ENCODE results near the gene NCEH1.
"Not testable (repeated sequence)": the region's sequence is repeated elsewhere in the genome, so short reads cannot be mapped to it uniquely, and the experiment has no call there.

The NCEH1 gene

GRCh38 chr3:172707967-172708366 lies 2.9 kb downstream of the NCEH1 start:
- no peak for DNase-seq
- no peak for ATAC-seq

GRCh38 chr3:172707030-172707429 lies 3.8 kb downstream of the NCEH1 start:
- DNase-seq, result no peak
- ATAC-seq, result no peak

DNA sequence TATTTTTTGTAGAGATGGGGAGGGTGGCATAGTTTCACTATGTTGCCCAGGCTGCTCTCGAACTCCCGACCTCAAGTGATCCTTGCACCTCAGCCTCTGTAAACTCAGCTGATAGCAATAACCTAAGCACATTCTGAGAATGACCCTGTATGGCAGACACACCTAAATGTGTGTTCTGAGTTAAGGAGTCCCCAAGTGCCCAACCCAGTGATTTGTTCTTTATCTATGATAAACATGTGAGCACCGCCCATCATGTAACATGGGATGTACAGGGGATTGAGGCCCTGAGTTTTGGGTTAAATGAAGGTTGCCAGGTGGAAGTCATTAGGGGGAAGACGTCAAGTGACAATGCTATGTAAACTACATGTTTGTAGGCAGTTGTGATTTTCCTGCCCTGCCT lies 5.7 kb downstream of the NCEH1 start:
- ATAC-seq (no peak), DNase-seq (no peak)

DNA sequence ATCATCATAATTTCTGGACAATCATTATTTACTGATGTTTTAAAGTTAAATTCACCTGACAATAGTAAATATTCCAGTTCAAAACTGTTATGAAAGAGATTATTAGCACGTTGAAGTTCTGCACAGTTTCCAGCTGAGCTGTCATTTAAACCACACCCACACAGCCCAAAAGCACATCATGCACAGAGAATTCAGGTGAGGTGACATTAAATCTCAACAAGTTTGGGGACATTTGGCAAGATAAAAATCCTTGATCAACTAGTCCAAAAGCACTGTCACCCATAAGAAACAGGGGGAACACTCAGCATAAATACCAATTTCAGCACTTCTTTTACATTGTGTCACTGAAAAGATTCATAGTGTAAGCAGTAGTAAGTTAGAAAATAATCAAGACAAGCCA lies 6.9 kb downstream of the NCEH1 start:
- DNase-seq (no peak), ATAC-seq (no peak)

DNA sequence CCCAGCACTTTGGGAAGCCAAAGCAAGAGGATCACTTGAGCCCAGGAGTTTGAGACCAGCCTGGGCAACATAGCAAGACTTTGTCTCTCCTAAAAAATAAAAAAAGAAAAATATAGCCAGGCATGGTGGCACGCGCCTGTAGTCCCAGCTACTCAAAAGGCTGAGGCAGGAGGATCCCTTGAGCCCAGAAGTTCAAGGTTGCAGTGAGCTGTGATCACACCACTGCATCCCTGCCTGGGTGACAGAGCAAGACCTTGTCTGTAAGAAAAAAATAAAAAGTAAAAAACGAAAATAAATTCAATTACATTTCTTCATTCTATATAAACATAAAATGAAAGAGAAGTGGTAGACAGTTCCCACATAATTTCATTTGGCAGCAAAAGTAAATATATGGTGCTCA lies 8.1 kb downstream of the NCEH1 start:
- ATAC-seq, DNase-seq: not testable (repeated sequence)

- no peak for DNase-seq
Observed at GRCh38 chr3:172702256-172702655, 8.6 kb downstream of the NCEH1 start.

DNA sequence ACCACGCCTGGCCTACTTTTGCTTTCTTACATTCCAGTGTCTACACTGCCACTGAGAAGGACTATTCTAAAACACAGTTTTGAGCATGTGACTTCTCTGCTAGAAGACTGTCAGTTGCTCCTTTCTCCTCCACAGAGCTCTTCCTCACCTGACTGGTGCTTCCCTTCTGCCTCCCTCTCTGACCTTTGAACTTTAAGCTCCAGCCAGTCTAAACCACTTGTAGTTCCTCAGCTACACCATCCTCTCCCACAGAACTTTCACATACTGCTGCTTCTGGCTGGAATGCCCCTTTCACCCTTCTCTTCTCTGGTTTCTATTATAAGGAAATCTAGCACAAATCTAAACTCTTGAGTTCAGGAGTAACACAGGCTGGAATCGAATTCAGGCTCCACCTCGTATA lies 9.1 kb downstream of the NCEH1 start:
- no peak for ATAC-seq

More at GRCh38 chr3:172702256-172702655, 8.6 kb downstream of the NCEH1 start:
- no peak for ATAC-seq

DNA sequence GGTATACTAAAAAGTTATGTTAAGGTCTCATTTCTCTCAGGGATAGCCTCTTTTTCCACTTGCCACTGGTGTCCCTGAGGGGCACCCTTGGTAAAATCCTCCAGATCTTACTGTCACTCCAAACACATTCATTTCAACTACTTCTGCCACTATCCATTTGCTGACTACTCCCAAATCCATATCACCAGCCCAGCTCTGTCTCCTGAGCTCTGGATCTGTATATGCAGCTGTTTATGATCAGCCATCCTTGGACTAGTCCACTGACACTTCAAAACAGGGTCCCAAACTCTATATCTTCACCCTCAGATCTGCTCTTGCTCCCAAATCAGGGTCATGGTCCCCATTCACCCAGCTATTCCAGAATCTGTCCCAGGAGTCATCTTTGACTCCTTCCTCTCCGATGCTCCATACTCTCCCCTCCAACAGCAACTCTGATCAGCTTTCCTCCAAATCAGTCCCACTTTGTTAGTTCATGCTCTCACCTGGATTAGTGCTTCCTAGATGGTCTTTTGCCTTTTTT lies 9.9 kb downstream of the NCEH1 start:
- DNase-seq, result no peak
- no peak for ATAC-seq

More for the DNA sequence above, 9.1 kb downstream of the NCEH1 start:
- no peak for DNase-seq

- ATAC-seq (no peak), DNase-seq (no peak)
Observed at GRCh38 chr3:172700256-172700655, 10.6 kb downstream of the NCEH1 start.

- ATAC-seq, result no peak
- DNase-seq, result no peak
Observed at GRCh38 chr3:172699031-172699430, 11.8 kb downstream of the NCEH1 start.

GRCh38 chr3:172698631-172699030 lies 12.2 kb downstream of the NCEH1 start:
- ATAC-seq, result no peak
- DNase-seq, result no peak

DNA sequence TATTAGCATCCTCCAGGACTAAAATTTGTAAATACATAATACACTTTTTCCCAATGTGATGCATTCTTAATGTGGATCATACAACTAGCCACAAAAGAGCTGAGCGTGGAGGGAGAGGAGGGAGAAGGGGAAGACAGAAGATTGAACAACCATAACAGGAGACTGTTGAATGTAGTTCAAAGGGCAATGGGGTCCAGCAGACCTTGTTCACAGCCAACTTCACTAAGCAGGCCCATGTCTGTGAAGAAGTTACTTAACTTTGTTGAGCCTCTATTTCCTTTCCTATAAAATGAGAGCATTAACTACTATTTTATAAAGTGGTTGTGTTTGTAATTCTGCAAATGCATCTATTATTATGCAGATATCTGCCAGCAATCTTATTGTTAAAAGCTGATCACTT lies 13.3 kb downstream of the NCEH1 start:
- no peak for ATAC-seq
- no peak for DNase-seq

GRCh38 chr3:172696357-172696756 lies 14.5 kb downstream of the NCEH1 start:
- ATAC-seq (no peak), DNase-seq (no peak)

GRCh38 chr3:172694573-172695246 lies 16.2 kb downstream of the NCEH1 start:
- DNase-seq, result no peak
- ATAC-seq, result no peak

DNA sequence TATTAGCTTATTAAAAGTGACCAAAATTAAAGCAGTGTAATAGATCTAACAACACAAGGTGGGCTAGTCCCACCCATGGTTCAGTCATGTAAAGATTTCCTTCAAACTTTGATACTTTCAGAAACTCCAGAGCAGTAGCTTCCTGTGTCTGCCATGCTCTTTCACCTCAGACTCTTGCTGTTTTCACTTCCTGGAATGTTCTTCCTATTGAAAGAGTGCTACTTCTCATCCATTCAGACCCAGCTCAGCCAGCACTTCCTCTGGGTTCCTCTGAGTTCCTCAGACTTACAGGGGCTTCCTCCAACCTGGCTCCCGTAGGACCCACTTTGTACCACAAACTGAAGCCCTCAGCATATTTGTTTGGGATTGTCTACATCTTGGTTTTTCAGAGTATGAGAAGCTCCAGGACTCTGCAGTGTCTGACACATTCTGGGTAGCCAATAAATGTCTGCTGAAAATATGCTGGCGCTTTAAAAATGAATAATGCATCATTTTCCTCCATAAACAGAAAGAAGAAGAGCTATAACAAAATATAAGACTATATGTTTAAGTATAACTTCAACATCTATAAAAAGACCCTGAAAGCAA lies 18.0 kb downstream of the NCEH1 start:
- DNase-seq (no peak), ATAC-seq (no peak)

GRCh38 chr3:172690936-172691335 lies 19.9 kb downstream of the NCEH1 start:
- DNase-seq, result no peak
- ATAC-seq, result no peak

DNA sequence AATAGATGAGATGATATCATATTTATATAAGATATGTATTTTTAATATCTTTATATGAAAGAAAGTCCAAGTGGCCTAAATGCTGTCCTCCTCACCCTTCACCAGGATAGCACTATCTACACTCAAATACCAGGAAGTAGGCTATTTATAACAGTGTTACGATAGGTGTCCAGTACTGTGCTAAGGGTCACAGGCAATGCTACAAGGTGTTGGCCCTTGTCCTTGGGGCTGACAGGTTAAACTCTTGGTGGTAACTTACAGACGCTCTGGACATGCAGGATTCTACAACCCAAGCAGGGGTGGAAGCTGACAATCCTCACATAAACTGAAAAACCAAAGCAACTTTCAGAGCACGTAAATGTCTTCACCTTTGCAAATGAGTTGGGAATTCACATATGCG lies 22.3 kb downstream of the NCEH1 start:
- DNase-seq (no peak), ATAC-seq (no peak)

GRCh38 chr3:172687501-172687900 lies 23.4 kb downstream of the NCEH1 start:
- DNase-seq, result no peak

GRCh38 chr3:172685331-172686214 lies 25.3 kb downstream of the NCEH1 start:
- ATAC-seq (peak; percentile 49), DNase-seq (no peak)

More at GRCh38 chr3:172687501-172687900, 23.4 kb downstream of the NCEH1 start:
- ATAC-seq, result no peak

DNA sequence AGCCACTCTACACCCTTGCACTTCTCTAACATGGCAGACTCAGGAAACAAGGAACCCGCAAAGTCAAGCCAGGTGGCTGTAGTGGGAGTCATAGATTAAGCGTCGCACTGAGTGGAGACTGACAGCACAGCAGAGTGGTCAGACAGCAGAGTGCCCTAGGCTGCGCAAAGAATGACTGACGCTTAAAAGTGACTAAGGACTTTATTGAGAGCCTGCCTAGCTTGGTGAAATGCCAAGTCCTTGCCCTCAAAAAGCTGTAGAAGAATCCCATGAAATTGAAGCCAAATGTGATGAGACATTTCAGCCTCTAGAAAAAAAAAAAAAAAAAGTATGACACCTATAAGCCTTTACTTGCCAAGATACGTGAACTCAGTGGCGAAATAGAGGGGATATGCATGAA lies 30.2 kb downstream of the NCEH1 start:
- ATAC-seq, result no peak
- no peak for DNase-seq

- DNase-seq (no peak), ATAC-seq (no peak)
Observed at GRCh38 chr3:172679599-172679998, 31.3 kb downstream of the NCEH1 start.

- DNase-seq (no peak), ATAC-seq (no peak)
Observed at GRCh38 chr3:172678068-172678467, 32.8 kb downstream of the NCEH1 start.

All from stimulated activated naive CD8-positive, alpha-beta T cell treated with anti-CD3 and anti-CD28 coated beads, Interleukin-15, Interleukin-2, amounts not matched to agents 100 U/mL and 50 U/mL, for 24 hours (primary cell).